OCI-LY1 (cell line): ENCODE measurements around the gene FPR3.

ENCODE experiments used
- H2AFZ ChIP-seq: fragments of 200-600 bp; sonication (generic), shearing (Covaris generic); 2 replicates; pipeline ENCODE4 v1.6.0; 2014; ENCODE audit warnings: antibody characterized with exemption, mild to moderate bottlenecking, low read length
- H3F3A ChIP-seq: fragments of 200-600 bp; sonication (generic), shearing (Covaris generic); 2 replicates; pipeline ENCODE4 v1.6.0; 2014; ENCODE audit warnings: mild to moderate bottlenecking, antibody characterized with exemption, low read length, moderate library complexity; ENCODE audit not compliant: insufficient read depth
- H3K27ac ChIP-seq: fragments of 200-600 bp; sonication (generic); 2 replicates; pipeline ENCODE4 v1.5.1; 2014; ENCODE audit warnings: low read length, mixed run types, mild to moderate bottlenecking, low read depth; ENCODE audit not compliant: poor library complexity, severe bottlenecking
- H3K27me3 ChIP-seq: fragments of 200-600 bp; sonication (generic); 2 replicates; pipeline ENCODE4 v1.6.0; 2014; ENCODE audit warnings: antibody characterized with exemption, mild to moderate bottlenecking, low read length, moderate library complexity; ENCODE audit not compliant: insufficient read depth
- H3K36me3 ChIP-seq: fragments of 200-600 bp; sonication (generic); 2 replicates; pipeline ENCODE4 v1.6.1; 2014; ENCODE audit warnings: mild to moderate bottlenecking, antibody characterized with exemption, low read length, moderate library complexity, mixed read lengths; ENCODE audit not compliant: insufficient read depth
- H3K4me1 ChIP-seq: fragments of 200-600 bp; sonication (generic); 2 replicates; pipeline ENCODE4 v1.5.1; 2014; ENCODE audit warnings: mild to moderate bottlenecking, low read length, moderate library complexity; ENCODE audit not compliant: insufficient read depth, severe bottlenecking
- H3K4me2 ChIP-seq: fragments of 200-600 bp; sonication (generic), shearing (Covaris generic); 2 replicates; pipeline ENCODE4 v1.6.1; 2014; ENCODE audit warnings: low read length
- H3K4me3 ChIP-seq: fragments of 200-600 bp; sonication (generic); 2 replicates; pipeline ENCODE4 v1.5.1; 2014; ENCODE audit warnings: low read length, low read depth, mild to moderate bottlenecking, mixed read lengths; ENCODE audit not compliant: poor library complexity, severe bottlenecking
- H3K79me2 ChIP-seq: fragments of 200-600 bp; shearing (Covaris generic); 2 replicates; pipeline ENCODE4 v1.6.1; 2016; ENCODE audit warnings: mixed run types, low read length, mixed read lengths; ENCODE audit not compliant: insufficient read depth
- H3K9ac ChIP-seq: fragments of 200-600 bp; sonication (generic), shearing (Covaris generic); 2 replicates; pipeline ENCODE4 v1.6.1; 2014; ENCODE audit warnings: mild to moderate bottlenecking, low read length, mixed read lengths
- H3K9me2 ChIP-seq: fragments of 200-600 bp; sonication (generic), shearing (Covaris generic); 2 replicates; pipeline ENCODE4 v1.6.1; 2014; ENCODE audit warnings: low read depth, mild to moderate bottlenecking, low read length, mixed read lengths
- H3K9me3 ChIP-seq: fragments of 200-600 bp; shearing (Covaris generic); 2 replicates; pipeline ENCODE4 v1.6.1; 2014; ENCODE audit warnings: low read length, mixed read lengths
- H4K20me1 ChIP-seq: fragments of 200-600 bp; sonication (generic), shearing (Covaris generic); 2 replicates; pipeline ENCODE4 v1.6.0; 2016; ENCODE audit warnings: mild to moderate bottlenecking, low read length; ENCODE audit not compliant: insufficient read depth
- EZH2 ChIP-seq: fragments of 200-600 bp; sonication (generic), shearing (Covaris generic); IDR thresholded peaks from 2 replicates; pipeline ENCODE4 v1.8.0; 2017; ENCODE audit warnings: borderline replicate concordance, mixed run types, mild to moderate bottlenecking, antibody characterized with exemption, low read length, moderate library complexity, mixed read lengths
- TF ChIP-seq, protein P1 (sequence below): fragments of 200-600 bp; sonication (generic), shearing (Covaris generic); IDR thresholded peaks from 2 replicates; pipeline ENCODE4 v1.5.1; 2017; ENCODE audit warnings: mild to moderate bottlenecking, antibody characterized with exemption, low read length, moderate library complexity, mixed read lengths

FPR3 gene

GRCh38 chr19:51793994-51794393 lies 963 bp upstream of the FPR3 start:
- Histone ChIP-seq H3K9ac (no peak overlapping the region), H2AFZ (no peak overlapping the region), H3F3A (no peaks in the 10 kb centered on the region), H3K79me2 (no peaks in the 10 kb centered on the region), H4K20me1 (no peaks in the 10 kb centered on the region), H3K36me3 (no peaks in the 10 kb centered on the region), H3K4me3 (no peak overlapping the region), H3K27me3 (no peaks in the 10 kb centered on the region), H3K9me3 (no peaks in the 10 kb centered on the region), H3K4me2 (no peak overlapping the region), H3K9me2 (no peaks in the 10 kb centered on the region), H3K27ac (no peak overlapping the region), H3K4me1 (no peaks in the 10 kb centered on the region)
- TF ChIP-seq EZH2, result no peak
- TF ChIP-seq, protein P1, sequence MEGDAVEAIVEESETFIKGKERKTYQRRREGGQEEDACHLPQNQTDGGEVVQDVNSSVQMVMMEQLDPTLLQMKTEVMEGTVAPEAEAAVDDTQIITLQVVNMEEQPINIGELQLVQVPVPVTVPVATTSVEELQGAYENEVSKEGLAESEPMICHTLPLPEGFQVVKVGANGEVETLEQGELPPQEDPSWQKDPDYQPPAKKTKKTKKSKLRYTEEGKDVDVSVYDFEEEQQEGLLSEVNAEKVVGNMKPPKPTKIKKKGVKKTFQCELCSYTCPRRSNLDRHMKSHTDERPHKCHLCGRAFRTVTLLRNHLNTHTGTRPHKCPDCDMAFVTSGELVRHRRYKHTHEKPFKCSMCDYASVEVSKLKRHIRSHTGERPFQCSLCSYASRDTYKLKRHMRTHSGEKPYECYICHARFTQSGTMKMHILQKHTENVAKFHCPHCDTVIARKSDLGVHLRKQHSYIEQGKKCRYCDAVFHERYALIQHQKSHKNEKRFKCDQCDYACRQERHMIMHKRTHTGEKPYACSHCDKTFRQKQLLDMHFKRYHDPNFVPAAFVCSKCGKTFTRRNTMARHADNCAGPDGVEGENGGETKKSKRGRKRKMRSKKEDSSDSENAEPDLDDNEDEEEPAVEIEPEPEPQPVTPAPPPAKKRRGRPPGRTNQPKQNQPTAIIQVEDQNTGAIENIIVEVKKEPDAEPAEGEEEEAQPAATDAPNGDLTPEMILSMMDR, result no peak

GRCh38 chr19:51796195-51796679 lies 1.3 kb downstream of the FPR3 start:
- H2AFZ ChIP-seq, result no peak overlapping the region
- no peak overlapping the region for H3K4me2 ChIP-seq
- no peaks in the 10 kb centered on the region for H3K4me1 ChIP-seq
- H3F3A ChIP-seq, result no peaks in the 10 kb centered on the region
- H3K9me3 ChIP-seq, result no peaks in the 10 kb centered on the region
- H3K4me3 ChIP-seq, result no peak overlapping the region
- H3K9ac ChIP-seq, result no peak overlapping the region
- H3K36me3 ChIP-seq, result no peaks in the 10 kb centered on the region
- H3K9me2 ChIP-seq, result no peaks in the 10 kb centered on the region
- TF ChIP-seq EZH2, result no peak
- TF ChIP-seq, protein P1, result no peak
- no peaks in the 10 kb centered on the region for H4K20me1 ChIP-seq
- no peaks in the 10 kb centered on the region for H3K27me3 ChIP-seq
- H3K79me2 ChIP-seq, result no peaks in the 10 kb centered on the region
- no peak overlapping the region for H3K27ac ChIP-seq

- Histone ChIP-seq H3K4me1 (no peaks in the 10 kb centered on the region), H3K4me3 (no peak overlapping the region), H3K4me2 (no peak overlapping the region), H3K27me3 (no peaks in the 10 kb centered on the region), H3K9me3 (no peaks in the 10 kb centered on the region), H3F3A (no peaks in the 10 kb centered on the region), H2AFZ (no peak overlapping the region), H4K20me1 (no peaks in the 10 kb centered on the region), H3K9ac (no peak overlapping the region), H3K27ac (no peak overlapping the region), H3K79me2 (no peaks in the 10 kb centered on the region), H3K36me3 (no peaks in the 10 kb centered on the region), H3K9me2 (no peaks in the 10 kb centered on the region)
- no peak for TF ChIP-seq EZH2
- TF ChIP-seq, protein P1, result no peak
Measured at GRCh38 chr19:51797480-51797879, 2.5 kb downstream of the FPR3 start.
